Upper lobe of left lung (tissue), 4 donors: ENCODE measurements around the gene SIRT1.

Experiments
- CTCF ChIP-seq, 6 experiments: fragments of 450-650 bp in 4 of 6; fragments of 200-600 bp in 2 of 6; sonication (generic) in 2 of 6; IDR thresholded peaks; one replicate each; pipeline ENCODE4 v1.5.1; 2016 to 2019; ENCODE audit warnings: antibody characterized with exemption in 6 of 6
- POLR2A ChIP-seq, 4 donors: fragments of 450-650 bp; IDR thresholded peaks; one replicate each; pipeline ENCODE4 v1.5.1; 2016 to 2017; ENCODE audit warnings: antibody characterized with exemption in 4 of 4, mild to moderate bottlenecking in 2 of 4
- POLR2AphosphoS5 ChIP-seq, 2 donors: sonication (generic); formaldehyde crosslinking; IDR thresholded peaks; one replicate each; pipeline ENCODE4 v1.5.1; 2017; ENCODE audit warnings: antibody characterized with exemption in 2 of 2

GRCh38 chr10:67943917-67944316, 59.5 kb downstream of the SIRT1 start:
- TF ChIP-seq CTCF (IDR thresholded peaks at IDR 0.05), result no peak
- no peak for TF ChIP-seq POLR2AphosphoS5 (IDR thresholded peaks at IDR 0.05)
- TF ChIP-seq POLR2A (IDR thresholded peaks at IDR 0.05), result no peak
